K562 (cell line): ENCODE data around the gene MRPL4. TPM values are rescaled to one million over a fixed set of nuclear protein-coding genes. Genes with fewer than 3 reads are reported as not detected.

Source experiments
- BRCA1 ChIP-seq, 2 experiments: fragments of 450-650 bp in 1 of 2; sonication (generic) in 1 of 2; formaldehyde crosslinking in 1 of 2; IDR thresholded peaks; 2 replicates each; pipeline versions ENCODE4 v1.5.0 to v1.6.1; 2017 to 2020; ENCODE audit warnings: mild to moderate bottlenecking in 1 of 2, missing genetic modification reagents in 1 of 2
- CBX2 ChIP-seq: fragments of 200-600 bp; sonication (generic); IDR thresholded peaks from one replicate; pipeline ENCODE4 v1.6.1; 2012; ENCODE audit warnings: mild to moderate bottlenecking, low read length, inconsistent platforms; ENCODE audit not compliant: insufficient read depth, poor library complexity, severe bottlenecking
- GATAD2A ChIP-seq: fragments of 450-650 bp; IDR thresholded peaks from 2 replicates; pipeline ENCODE4 v1.6.1; 2017
- HDAC2 ChIP-seq: fragments of 450-650 bp; IDR thresholded peaks from 2 replicates; pipeline ENCODE4 v1.6.1; 2016; ENCODE audit warnings: mild to moderate bottlenecking
- HDGF ChIP-seq: fragments of 450-650 bp; IDR thresholded peaks from 2 replicates; pipeline ENCODE4 v1.6.1; 2016
- HNRNPLL ChIP-seq: fragments of 200-400 bp; formaldehyde crosslinking; IDR thresholded peaks from 2 replicates; pipeline ENCODE4 v1.6.1; 2017; ENCODE audit warnings: low read length, low read depth, mild to moderate bottlenecking; ENCODE audit not compliant: poor library complexity, severe bottlenecking
- MYNN ChIP-seq, 2 experiments: sonication (generic); formaldehyde crosslinking in 1 of 2; IDR thresholded peaks; 2 replicates each; pipeline versions ENCODE4 v1.5.0 to v1.6.1; 2016 to 2020; ENCODE audit warnings: antibody characterized with exemption in 1 of 2, missing genetic modification reagents in 1 of 2
- NBN ChIP-seq: fragments of 450-650 bp; IDR thresholded peaks from 2 replicates; pipeline ENCODE4 v1.6.1; 2016; ENCODE audit warnings: low read depth, mild to moderate bottlenecking
- NFIX ChIP-seq: fragments of 250-450 bp; sonication (Bioruptor Pico); IDR thresholded peaks from 2 replicates; pipeline ENCODE4 v1.4.0; 2020; ENCODE audit warnings: low read depth, mild to moderate bottlenecking, moderate library complexity
- NFRKB ChIP-seq: fragments of 450-650 bp; IDR thresholded peaks from 2 replicates; pipeline ENCODE4 v1.6.1; 2016; ENCODE audit warnings: low read depth
- NR2C1 ChIP-seq, 2 experiments: fragments of 450-650 bp; IDR thresholded peaks; 2 replicates each; pipeline ENCODE4 v1.6.1; 2017; ENCODE audit warnings: mild to moderate bottlenecking in 2 of 2, antibody characterized with exemption in 1 of 2, inconsistent platforms in 1 of 2, missing compliant biosample characterization in 1 of 2, missing genetic modification characterization in 1 of 2
- RBM14 ChIP-seq: fragments of 200-400 bp; formaldehyde crosslinking; IDR thresholded peaks from 2 replicates; pipeline ENCODE4 v1.6.1; 2018; ENCODE audit warnings: low read depth, mild to moderate bottlenecking, low read length, moderate library complexity, borderline replicate concordance; ENCODE audit not compliant: insufficient read depth
- SMARCA5 ChIP-seq: fragments of 450-650 bp; IDR thresholded peaks from 2 replicates; pipeline ENCODE4 v1.6.1; 2016
- SMARCB1 ChIP-seq: IDR thresholded peaks from 2 replicates; pipeline ENCODE4 v1.6.1; 2011; ENCODE audit warnings: improper control_type of control experiment, low read depth; ENCODE audit not compliant: insufficient read length
- TAF15 ChIP-seq: fragments of 200-400 bp; formaldehyde crosslinking; IDR thresholded peaks from 2 replicates; pipeline ENCODE4 v1.6.1; 2017; ENCODE audit warnings: mild to moderate bottlenecking, low read depth, low read length, moderate library complexity
- TBP ChIP-seq: optimal IDR thresholded peaks from 2 replicates; pipeline ENCODE3; 2011; ENCODE audit warnings: low read depth, low read length, improper control_type of control experiment
- ZFP36 ChIP-seq: fragments of 150-350 bp; IDR thresholded peaks from 2 replicates; pipeline ENCODE4 v1.6.1; 2018; ENCODE audit warnings: low read length, low read depth; ENCODE audit not compliant: partially characterized antibody
- ZNF140 ChIP-seq: fragments of 250-450 bp; sonication (Bioruptor Pico); IDR thresholded peaks from 2 replicates; pipeline ENCODE4 v1.8.0; 2021; ENCODE audit warnings: moderate library complexity, mild to moderate bottlenecking, inconsistent platforms
- ZNF232 ChIP-seq: sonication (generic); formaldehyde crosslinking; IDR thresholded peaks from 2 replicates; pipeline ENCODE4 v1.8.0; 2022; ENCODE audit warnings: mild to moderate bottlenecking, missing genetic modification reagents
- ZNF24 ChIP-seq: fragments of 450-650 bp; IDR thresholded peaks from 2 replicates; pipeline ENCODE4 v1.6.1; 2016
- ZNF586 ChIP-seq: fragments of 450-650 bp; formaldehyde crosslinking; conservative IDR thresholded peaks from 2 replicates; pipeline ENCODE4 v1.4.0; 2020; ENCODE audit warnings: mild to moderate bottlenecking, moderate library complexity
- polyA plus RNA-seq, 8 experiments: library from polyadenylated mRNA; depleted of rRNA in 4 of 8; stranded (reverse) in 5 of 8; unstranded in 3 of 8; fragments of >200 nt; fragmentation: Nextera tagmentation in 2 of 8; fragmentation: Illumina TruSeq in 1 of 8; extraction: Ambion mirVana in 2 of 8; extraction: Trizol in 1 of 8; gene quantifications; 2 replicates each; pipeline versions ENCODE4 v1.2.1 to v1.2.3, GENCODE V29; 2011 to 2014; ENCODE audit warnings: inconsistent platforms in 1 of 8, missing spikeins in 1 of 8
- total RNA-seq, 7 experiments: library from RNA; depleted of rRNA in 6 of 7; stranded (reverse); fragments of >200 nt in 6 of 7; fragmentation: Illumina TruSeq in 2 of 7; extraction: Trizol in 2 of 7; gene quantifications; 2 replicates each; pipeline versions ENCODE4 v1.2.1 to v1.2.3, GENCODE V29; 2011 to 2021; ENCODE audit warnings: low replicate concordance in 1 of 7
- TF ChIP-seq, protein P1 (sequence below): fragments of 450-650 bp; formaldehyde crosslinking; IDR thresholded peaks from 2 replicates; pipeline ENCODE4 v1.4.0; 2020; ENCODE audit warnings: mild to moderate bottlenecking, mixed read lengths
- TF ChIP-seq, protein P2 (sequence below), 2 experiments: fragments of 450-650 bp; IDR thresholded peaks; 2 replicates each; pipeline ENCODE4 v1.6.1; 2016
- TF ChIP-seq, protein P3 (sequence below): fragments of 450-650 bp; IDR thresholded peaks from 2 replicates; pipeline ENCODE4 v1.6.1; 2016; ENCODE audit warnings: antibody characterized with exemption

MRPL4 gene
- total and polyA plus RNA-seq, 9 of the 15 experiments (the other 6 are each of a cell fraction or from before 2014, with no cell fraction given): 1.4 to 239 (median 64.9) TPM

DNA sequence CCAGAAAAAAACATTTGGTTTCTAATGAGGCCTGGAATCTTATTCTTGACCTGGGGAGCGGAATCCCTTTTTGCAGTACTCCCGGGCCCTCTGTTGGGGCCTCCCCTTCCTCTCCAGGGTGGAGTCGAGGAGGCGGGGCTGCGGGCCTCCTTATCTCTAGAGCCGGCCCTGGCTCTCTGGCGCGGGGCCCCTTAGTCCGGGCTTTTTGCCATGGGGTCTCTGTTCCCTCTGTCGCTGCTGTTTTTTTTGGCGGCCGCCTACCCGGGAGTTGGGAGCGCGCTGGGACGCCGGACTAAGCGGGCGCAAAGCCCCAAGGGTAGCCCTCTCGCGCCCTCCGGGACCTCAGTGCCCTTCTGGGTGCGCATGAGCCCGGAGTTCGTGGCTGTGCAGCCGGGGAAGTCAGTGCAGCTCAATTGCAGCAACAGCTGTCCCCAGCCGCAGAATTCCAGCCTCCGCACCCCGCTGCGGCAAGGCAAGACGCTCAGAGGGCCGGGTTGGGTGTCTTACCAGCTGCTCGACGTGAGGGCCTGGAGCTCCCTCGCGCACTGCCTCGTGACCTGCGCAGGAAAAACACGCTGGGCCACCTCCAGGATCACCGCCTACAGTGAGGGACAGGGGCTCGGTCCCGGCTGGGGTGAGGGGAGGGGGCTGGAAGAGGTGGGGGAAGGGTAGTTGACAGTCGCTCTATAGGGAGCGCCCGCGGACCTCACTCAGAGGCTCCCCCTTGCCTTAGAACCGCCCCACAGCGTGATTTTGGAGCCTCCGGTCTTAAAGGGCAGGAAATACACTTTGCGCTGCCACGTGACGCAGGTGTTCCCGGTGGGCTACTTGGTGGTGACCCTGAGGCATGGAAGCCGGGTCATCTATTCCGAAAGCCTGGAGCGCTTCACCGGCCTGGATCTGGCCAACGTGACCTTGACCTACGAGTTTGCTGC, 35.1 kb downstream of the MRPL4 start, which contains the start of gene ICAM4 (continued):
- TF ChIP-seq, protein P1, sequence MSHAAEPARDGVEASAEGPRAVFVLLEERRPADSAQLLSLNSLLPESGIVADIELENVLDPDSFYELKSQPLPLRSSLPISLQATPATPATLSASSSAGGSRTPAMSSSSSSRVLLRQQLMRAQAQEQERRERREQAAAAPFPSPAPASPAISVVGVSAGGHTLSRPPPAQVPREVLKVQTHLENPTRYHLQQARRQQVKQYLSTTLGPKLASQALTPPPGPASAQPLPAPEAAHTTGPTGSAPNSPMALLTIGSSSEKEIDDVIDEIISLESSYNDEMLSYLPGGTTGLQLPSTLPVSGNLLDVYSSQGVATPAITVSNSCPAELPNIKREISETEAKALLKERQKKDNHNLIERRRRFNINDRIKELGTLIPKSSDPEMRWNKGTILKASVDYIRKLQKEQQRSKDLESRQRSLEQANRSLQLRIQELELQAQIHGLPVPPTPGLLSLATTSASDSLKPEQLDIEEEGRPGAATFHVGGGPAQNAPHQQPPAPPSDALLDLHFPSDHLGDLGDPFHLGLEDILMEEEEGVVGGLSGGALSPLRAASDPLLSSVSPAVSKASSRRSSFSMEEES (CRISPR knock-in tag): no peak
- TF ChIP-seq NFRKB (no peak), TBP (peak; percentile 60), ZNF140 (CRISPR knock-in tag) (no peak), ZNF24 (no peak), NR2C1 (IDR thresholded peaks at IDR 0.05) (peak; percentile 47; the same call in 1 of the 2 replicates), NR2C1 (tag; IDR thresholded peaks at IDR 0.05) (no peak), NFIX (CRISPR knock-in tag) (peak; percentile 9; the same call in 1 of the 2 replicates), CBX2 (no peak), TAF15 (no peak), MYNN (IDR thresholded peaks at IDR 0.05) (no peak; the same call in 1 of the 2 replicates), MYNN (CRISPR knock-in tag; IDR thresholded peaks at IDR 0.05) (no peak), ZFP36 (peak; percentile 65), HDGF (no peak), SMARCA5 (peak; percentile 30; the same call in 1 of the 2 replicates), SMARCB1 (no peak), BRCA1 (IDR thresholded peaks at IDR 0.05) (no peak), BRCA1 (CRISPR knock-in tag; IDR thresholded peaks at IDR 0.05) (no peak), HDAC2 (peak; percentile 45; the same call in 1 of the 2 replicates), RBM14 (no peak), HNRNPLL (peak; percentile 69), GATAD2A (0 out of 2 replicates have a peak, but pooled peaks have one; percentile 27), NBN (no peak), ZNF232 (CRISPR knock-in tag) (peak; percentile 76; the same call in 1 of the 2 replicates), ZNF586 (no peak; the same call in 1 of the 2 replicates)
- TF ChIP-seq, protein P2, sequence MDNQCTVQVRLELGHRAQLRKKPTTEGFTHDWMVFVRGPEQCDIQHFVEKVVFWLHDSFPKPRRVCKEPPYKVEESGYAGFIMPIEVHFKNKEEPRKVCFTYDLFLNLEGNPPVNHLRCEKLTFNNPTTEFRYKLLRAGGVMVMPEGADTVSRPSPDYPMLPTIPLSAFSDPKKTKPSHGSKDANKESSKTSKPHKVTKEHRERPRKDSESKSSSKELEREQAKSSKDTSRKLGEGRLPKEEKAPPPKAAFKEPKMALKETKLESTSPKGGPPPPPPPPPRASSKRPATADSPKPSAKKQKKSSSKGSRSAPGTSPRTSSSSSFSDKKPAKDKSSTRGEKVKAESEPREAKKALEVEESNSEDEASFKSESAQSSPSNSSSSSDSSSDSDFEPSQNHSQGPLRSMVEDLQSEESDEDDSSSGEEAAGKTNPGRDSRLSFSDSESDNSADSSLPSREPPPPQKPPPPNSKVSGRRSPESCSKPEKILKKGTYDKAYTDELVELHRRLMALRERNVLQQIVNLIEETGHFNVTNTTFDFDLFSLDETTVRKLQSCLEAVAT (IDR thresholded peaks at IDR 0.05): peak in 1 of 2 experiments; percentile 81; a peak in 2 of 4 replicates
- TF ChIP-seq, protein P3, sequence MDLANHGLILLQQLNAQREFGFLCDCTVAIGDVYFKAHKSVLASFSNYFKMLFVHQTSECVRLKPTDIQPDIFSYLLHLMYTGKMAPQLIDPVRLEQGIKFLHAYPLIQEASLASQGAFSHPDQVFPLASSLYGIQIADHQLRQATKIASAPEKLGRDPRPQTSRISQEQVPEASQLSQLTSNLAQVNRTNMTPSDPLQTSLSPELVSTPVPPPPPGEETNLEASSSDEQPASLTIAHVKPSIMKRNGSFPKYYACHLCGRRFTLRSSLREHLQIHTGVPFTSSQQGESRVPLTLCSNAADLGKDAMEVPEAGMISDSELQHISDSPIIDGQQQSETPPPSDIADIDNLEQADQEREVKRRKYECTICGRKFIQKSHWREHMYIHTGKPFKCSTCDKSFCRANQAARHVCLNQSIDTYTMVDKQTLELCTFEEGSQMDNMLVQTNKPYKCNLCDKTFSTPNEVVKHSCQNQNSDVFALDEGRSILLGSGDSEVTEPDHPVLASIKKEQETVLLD: 0 out of 2 replicates have a peak, but pooled peaks have one; percentile 17
